Adrenal gland (tissue), 5 donors: ENCODE results near the gene TMED7.
A peak's percentile ranks its signal among the peaks of the same experiment; 100 is the strongest.

ENCODE experiments used
- POLR2A ChIP-seq, 2 donors: fragments of 450-650 bp; IDR thresholded peaks; one replicate each; pipeline ENCODE4 v1.6.1; 2017; ENCODE audit warnings: antibody characterized with exemption in 2 of 2, mild to moderate bottlenecking in 2 of 2, moderate library complexity in 1 of 2
- TF ChIP-seq, protein P1 (sequence below), 6 experiments: fragments of 450-650 bp in 4 of 6; fragments of 200-600 bp in 2 of 6; sonication (generic) in 1 of 6; IDR thresholded peaks; 1 replicate in 5 of 6; 2 replicates in 1 of 6; pipeline versions ENCODE4 v1.5.1 to v1.8.0; 2016 to 2021; ENCODE audit warnings: antibody characterized with exemption in 6 of 6, mild to moderate bottlenecking in 2 of 6, moderate library complexity in 1 of 6
- donor health status: DM: no; HTN: no; CAD: no.

DNA sequence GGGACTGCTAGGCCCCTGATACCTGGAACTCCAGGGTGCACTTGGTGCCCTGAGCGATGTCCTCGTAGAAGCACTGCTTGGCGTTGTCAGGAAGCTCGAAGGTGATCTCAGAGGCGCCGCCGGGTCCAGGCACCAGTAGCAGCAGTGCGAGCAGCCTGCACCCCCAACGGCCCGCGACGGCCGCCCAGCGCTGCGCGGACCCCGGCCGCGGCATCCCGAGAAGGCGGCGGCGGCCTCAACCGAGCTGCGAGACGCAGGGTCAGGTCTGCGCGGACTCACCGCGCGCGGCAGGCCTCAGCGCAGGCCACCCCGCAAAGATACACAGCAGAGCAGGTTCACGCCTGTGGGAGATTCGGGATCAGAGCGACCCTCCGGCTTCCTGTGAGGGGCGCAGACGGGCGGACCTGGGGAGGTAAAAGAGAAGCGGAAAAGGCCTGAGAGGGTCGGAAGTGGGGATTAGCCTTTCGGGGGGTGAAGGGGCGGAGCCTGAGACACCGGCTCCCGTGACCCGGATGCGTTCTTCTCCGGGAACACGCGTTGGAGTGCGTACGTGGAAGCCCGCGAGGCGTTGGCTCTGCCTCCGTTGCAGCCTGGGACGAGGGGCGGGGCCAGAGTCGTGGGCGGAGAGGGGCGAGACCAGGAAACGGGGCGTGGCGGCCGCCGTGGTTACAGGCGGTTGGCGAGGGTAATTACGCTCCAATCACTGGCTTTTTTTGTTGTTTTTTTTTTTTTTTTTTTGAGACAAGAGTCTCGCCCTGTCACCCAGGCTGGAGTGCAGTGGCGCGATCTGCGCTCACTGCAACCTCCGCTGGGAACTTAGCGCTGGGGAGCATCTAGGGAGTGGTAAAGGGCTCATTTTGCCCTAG lies at the start of gene TMED7:
- TF ChIP-seq, protein P1, sequence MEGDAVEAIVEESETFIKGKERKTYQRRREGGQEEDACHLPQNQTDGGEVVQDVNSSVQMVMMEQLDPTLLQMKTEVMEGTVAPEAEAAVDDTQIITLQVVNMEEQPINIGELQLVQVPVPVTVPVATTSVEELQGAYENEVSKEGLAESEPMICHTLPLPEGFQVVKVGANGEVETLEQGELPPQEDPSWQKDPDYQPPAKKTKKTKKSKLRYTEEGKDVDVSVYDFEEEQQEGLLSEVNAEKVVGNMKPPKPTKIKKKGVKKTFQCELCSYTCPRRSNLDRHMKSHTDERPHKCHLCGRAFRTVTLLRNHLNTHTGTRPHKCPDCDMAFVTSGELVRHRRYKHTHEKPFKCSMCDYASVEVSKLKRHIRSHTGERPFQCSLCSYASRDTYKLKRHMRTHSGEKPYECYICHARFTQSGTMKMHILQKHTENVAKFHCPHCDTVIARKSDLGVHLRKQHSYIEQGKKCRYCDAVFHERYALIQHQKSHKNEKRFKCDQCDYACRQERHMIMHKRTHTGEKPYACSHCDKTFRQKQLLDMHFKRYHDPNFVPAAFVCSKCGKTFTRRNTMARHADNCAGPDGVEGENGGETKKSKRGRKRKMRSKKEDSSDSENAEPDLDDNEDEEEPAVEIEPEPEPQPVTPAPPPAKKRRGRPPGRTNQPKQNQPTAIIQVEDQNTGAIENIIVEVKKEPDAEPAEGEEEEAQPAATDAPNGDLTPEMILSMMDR (IDR thresholded peaks at IDR 0.05): peak in 3 of 6 experiments; percentile 30 to 35 (median 34)
- peak; percentile 71 to 89 for TF ChIP-seq POLR2A (IDR thresholded peaks at IDR 0.05)
